Measurements from ENCODE around the gene TMEM134.
A peak's percentile ranks its signal among the peaks of the same experiment; 100 is the strongest.

GRCh38 chr11:67437809-67438157 lies 31.3 kb downstream of the TMEM134 start:
- TF ChIP-seq ZFP36 (IDR thresholded peaks at IDR 0.05; ENCODE audit: low read depth, low read length, partially characterized antibody) (no peak), REST (IDR thresholded peaks at IDR 0.05; ENCODE audit: borderline replicate concordance) (no peak), REST (CRISPR knock-in tag; IDR thresholded peaks at IDR 0.05; ENCODE audit: low read depth) (no peak), SIN3A (IDR thresholded peaks at IDR 0.05; ENCODE audit: borderline replicate concordance in 2 of 2, control insufficient read depth in 1 of 2, low read depth in 2 of 2, low read length in 2 of 2) (no peak), HDAC6 (IDR thresholded peaks at IDR 0.05; ENCODE audit: low read depth, low read length) (no peak), POLR2A (conservative IDR thresholded peaks at IDR 0.05) (0 out of 2 replicates have a peak, but pooled peaks have one; percentile 42), SETDB1 (IDR thresholded peaks at IDR 0.05; ENCODE audit: low read length) (no peak), HDAC2 (IDR thresholded peaks at IDR 0.05) (no peak), TSC22D4 (tag; IDR thresholded peaks at IDR 0.05) (no peak), HIVEP1 (CRISPR knock-in tag; IDR thresholded peaks at IDR 0.05) (no peak)
- TF ChIP-seq, protein P1, sequence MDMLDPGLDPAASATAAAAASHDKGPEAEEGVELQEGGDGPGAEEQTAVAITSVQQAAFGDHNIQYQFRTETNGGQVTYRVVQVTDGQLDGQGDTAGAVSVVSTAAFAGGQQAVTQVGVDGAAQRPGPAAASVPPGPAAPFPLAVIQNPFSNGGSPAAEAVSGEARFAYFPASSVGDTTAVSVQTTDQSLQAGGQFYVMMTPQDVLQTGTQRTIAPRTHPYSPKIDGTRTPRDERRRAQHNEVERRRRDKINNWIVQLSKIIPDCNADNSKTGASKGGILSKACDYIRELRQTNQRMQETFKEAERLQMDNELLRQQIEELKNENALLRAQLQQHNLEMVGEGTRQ (CRISPR knock-in tag; IDR thresholded peaks at IDR 0.05), result no peak
- TF ChIP-seq, protein P2, sequence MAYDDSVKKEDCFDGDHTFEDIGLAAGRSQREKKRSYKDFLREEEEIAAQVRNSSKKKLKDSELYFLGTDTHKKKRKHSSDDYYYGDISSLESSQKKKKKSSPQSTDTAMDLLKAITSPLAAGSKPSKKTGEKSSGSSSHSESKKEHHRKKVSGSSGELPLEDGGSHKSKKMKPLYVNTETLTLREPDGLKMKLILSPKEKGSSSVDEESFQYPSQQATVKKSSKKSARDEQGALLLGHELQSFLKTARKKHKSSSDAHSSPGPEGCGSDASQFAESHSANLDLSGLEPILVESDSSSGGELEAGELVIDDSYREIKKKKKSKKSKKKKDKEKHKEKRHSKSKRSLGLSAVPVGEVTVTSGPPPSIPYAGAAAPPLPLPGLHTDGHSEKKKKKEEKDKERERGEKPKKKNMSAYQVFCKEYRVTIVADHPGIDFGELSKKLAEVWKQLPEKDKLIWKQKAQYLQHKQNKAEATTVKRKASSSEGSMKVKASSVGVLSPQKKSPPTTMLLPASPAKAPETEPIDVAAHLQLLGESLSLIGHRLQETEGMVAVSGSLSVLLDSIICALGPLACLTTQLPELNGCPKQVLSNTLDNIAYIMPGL (CRISPR knock-in tag; IDR thresholded peaks at IDR 0.05), result no peak
- TF ChIP-seq, protein P3, sequence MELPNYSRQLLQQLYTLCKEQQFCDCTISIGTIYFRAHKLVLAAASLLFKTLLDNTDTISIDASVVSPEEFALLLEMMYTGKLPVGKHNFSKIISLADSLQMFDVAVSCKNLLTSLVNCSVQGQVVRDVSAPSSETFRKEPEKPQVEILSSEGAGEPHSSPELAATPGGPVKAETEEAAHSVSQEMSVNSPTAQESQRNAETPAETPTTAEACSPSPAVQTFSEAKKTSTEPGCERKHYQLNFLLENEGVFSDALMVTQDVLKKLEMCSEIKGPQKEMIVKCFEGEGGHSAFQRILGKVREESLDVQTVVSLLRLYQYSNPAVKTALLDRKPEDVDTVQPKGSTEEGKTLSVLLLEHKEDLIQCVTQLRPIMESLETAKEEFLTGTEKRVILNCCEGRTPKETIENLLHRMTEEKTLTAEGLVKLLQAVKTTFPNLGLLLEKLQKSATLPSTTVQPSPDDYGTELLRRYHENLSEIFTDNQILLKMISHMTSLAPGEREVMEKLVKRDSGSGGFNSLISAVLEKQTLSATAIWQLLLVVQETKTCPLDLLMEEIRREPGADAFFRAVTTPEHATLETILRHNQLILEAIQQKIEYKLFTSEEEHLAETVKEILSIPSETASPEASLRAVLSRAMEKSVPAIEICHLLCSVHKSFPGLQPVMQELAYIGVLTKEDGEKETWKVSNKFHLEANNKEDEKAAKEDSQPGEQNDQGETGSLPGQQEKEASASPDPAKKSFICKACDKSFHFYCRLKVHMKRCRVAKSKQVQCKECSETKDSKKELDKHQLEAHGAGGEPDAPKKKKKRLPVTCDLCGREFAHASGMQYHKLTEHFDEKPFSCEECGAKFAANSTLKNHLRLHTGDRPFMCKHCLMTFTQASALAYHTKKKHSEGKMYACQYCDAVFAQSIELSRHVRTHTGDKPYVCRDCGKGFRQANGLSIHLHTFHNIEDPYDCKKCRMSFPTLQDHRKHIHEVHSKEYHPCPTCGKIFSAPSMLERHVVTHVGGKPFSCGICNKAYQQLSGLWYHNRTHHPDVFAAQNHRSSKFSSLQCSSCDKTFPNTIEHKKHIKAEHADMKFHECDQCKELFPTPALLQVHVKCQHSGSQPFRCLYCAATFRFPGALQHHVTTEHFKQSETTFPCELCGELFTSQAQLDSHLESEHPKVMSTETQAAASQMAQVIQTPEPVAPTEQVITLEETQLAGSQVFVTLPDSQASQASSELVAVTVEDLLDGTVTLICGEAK (IDR thresholded peaks at IDR 0.05), result no peak
- TF ChIP-seq, protein P3 (CRISPR knock-in tag; IDR thresholded peaks at IDR 0.05), result no peak

All from K562 (cell line).